WTC11 (cell line): ENCODE measurements around the gene RHOH. TPM values are rescaled to one million over a fixed set of nuclear protein-coding genes. Genes with fewer than 3 reads are reported as not detected.

ENCODE experiments used
- ATAC-seq: fragments of 200-7000 bp; cut with Tn5 transposase; 2 replicates; pipeline ENCODE4 v1.10.0; 2021; ENCODE audit warnings: mild to moderate bottlenecking, moderate library complexity
- CTCF ChIA-PET: fragments of 300-600 bp; sonication (Branson Sonifier 250); formaldehyde crosslinking; loops from one replicate; lab custom pipeline; 2021; ENCODE audit warnings: antibody characterized with exemption; lab: Charles Lee
- POLR2A ChIA-PET: fragments of 350-600 bp; sonication (Branson Sonifier 250); formaldehyde crosslinking; loops from one replicate; lab custom pipeline; 2021; ENCODE audit warnings: antibody characterized with exemption; lab: Charles Lee
- DNase-seq: peaks from one replicate; pipeline ENCODE4 v3.0.0; 2021; ENCODE audit warnings: low spot score
- H3K27ac Mint-ChIP-seq: 2 replicates; pipeline ENCODE4 v1.8.0; 2021; ENCODE audit warnings: mixed read lengths
- H3K27me3 Mint-ChIP-seq: 2 replicates; pipeline ENCODE4 v1.8.0; 2021; ENCODE audit warnings: low read depth, mild to moderate bottlenecking, moderate library complexity, mixed read lengths
- H3K36me3 Mint-ChIP-seq: 2 replicates; pipeline ENCODE4 v1.8.0; 2021; ENCODE audit warnings: mixed read lengths
- H3K4me1 Mint-ChIP-seq: 2 replicates; pipeline ENCODE4 v1.8.0; 2022; ENCODE audit warnings: mixed read lengths
- H3K4me3 Mint-ChIP-seq: 2 replicates; pipeline ENCODE4 v1.8.0; 2021; ENCODE audit warnings: mild to moderate bottlenecking, moderate library complexity, mixed read lengths
- H3K9me3 Mint-ChIP-seq: 2 replicates; pipeline ENCODE4 v1.8.0; 2021; ENCODE audit warnings: mixed read lengths
- ARID4B ChIP-seq: sonication (generic); formaldehyde crosslinking; IDR thresholded peaks from 2 replicates; pipeline ENCODE4 v1.8.0; 2023; ENCODE audit warnings: missing genetic modification reagents, mild to moderate bottlenecking, borderline replicate concordance
- CBFB ChIP-seq: sonication (generic); formaldehyde crosslinking; IDR thresholded peaks from 2 replicates; pipeline ENCODE4 v1.8.1; 2022; ENCODE audit warnings: mild to moderate bottlenecking, low read depth, missing genetic modification reagents
- CTCF ChIP-seq: fragments of 200-600 bp; IDR thresholded peaks from 2 replicates; pipeline ENCODE4 v1.8.0; 2022; ENCODE audit warnings: antibody characterized with exemption
- GABPB1 ChIP-seq: sonication (generic); formaldehyde crosslinking; IDR thresholded peaks from 2 replicates; pipeline ENCODE4 v1.8.1; 2023; ENCODE audit warnings: mild to moderate bottlenecking, missing genetic modification reagents
- GRHL2 ChIP-seq: fragments of 250-450 bp; sonication (Bioruptor Pico); IDR thresholded peaks from 2 replicates; pipeline ENCODE4 v1.8.0; 2022; ENCODE audit warnings: mild to moderate bottlenecking, moderate library complexity; ENCODE audit not compliant: insufficient replicate concordance, severe bottlenecking
- IRF1 ChIP-seq: sonication (generic); formaldehyde crosslinking; IDR thresholded peaks from 2 replicates; pipeline ENCODE4 v1.8.0; 2023; ENCODE audit warnings: missing genetic modification reagents
- MYBL2 ChIP-seq: sonication (generic); formaldehyde crosslinking; IDR thresholded peaks from 2 replicates; pipeline ENCODE4 v1.8.1; 2023; ENCODE audit warnings: mild to moderate bottlenecking, moderate library complexity, missing genetic modification reagents
- NFE2L1 ChIP-seq: sonication (generic); formaldehyde crosslinking; IDR thresholded peaks from 2 replicates; pipeline ENCODE4 v1.8.1; 2023; ENCODE audit warnings: missing genetic modification reagents
- NR3C1 ChIP-seq: sonication (generic); formaldehyde crosslinking; conservative IDR thresholded peaks from 2 replicates; pipeline ENCODE4 v1.8.1; 2023; ENCODE audit warnings: low read depth, mild to moderate bottlenecking, missing genetic modification reagents
- PREB ChIP-seq: sonication (generic); formaldehyde crosslinking; IDR thresholded peaks from 2 replicates; pipeline ENCODE4 v1.8.1; 2022; ENCODE audit warnings: mild to moderate bottlenecking, missing genetic modification reagents, moderate library complexity, borderline replicate concordance
- PRRX2 ChIP-seq: fragments of 250-450 bp; sonication (Bioruptor Pico); IDR thresholded peaks from 2 replicates; pipeline ENCODE4 v1.8.0; 2021; ENCODE audit warnings: mild to moderate bottlenecking
- RELA ChIP-seq: sonication (generic); formaldehyde crosslinking; IDR thresholded peaks from 2 replicates; pipeline ENCODE4 v1.8.1; 2022; ENCODE audit warnings: missing genetic modification reagents, mild to moderate bottlenecking, borderline replicate concordance
- RORB ChIP-seq: fragments of 250-450 bp; sonication (Bioruptor Pico); IDR thresholded peaks from 2 replicates; pipeline ENCODE4 v1.9.0; 2021; ENCODE audit warnings: mild to moderate bottlenecking
- TCF7 ChIP-seq: sonication (generic); formaldehyde crosslinking; IDR thresholded peaks from 2 replicates; pipeline ENCODE4 v1.8.0; 2022; ENCODE audit warnings: mild to moderate bottlenecking, low read depth, missing genetic modification reagents, moderate library complexity
- TP53 ChIP-seq: sonication (generic); formaldehyde crosslinking; IDR thresholded peaks from 2 replicates; pipeline ENCODE4 v1.8.1; 2023; ENCODE audit warnings: mild to moderate bottlenecking, missing genetic modification reagents
- ZNF263 ChIP-seq: sonication (generic); formaldehyde crosslinking; IDR thresholded peaks from 2 replicates; pipeline ENCODE4 v1.8.1; 2022; ENCODE audit warnings: low read depth, mild to moderate bottlenecking, moderate library complexity, missing genetic modification reagents
- ZNF317 ChIP-seq: sonication (generic); formaldehyde crosslinking; IDR thresholded peaks from 2 replicates; pipeline ENCODE4 v1.8.1; 2023; ENCODE audit warnings: low read depth, mild to moderate bottlenecking, moderate library complexity, missing genetic modification reagents, borderline replicate concordance
- total RNA-seq: library from RNA; stranded (reverse); gene quantifications from 3 replicates; pipeline ENCODE4 v1.2.3, GENCODE V29; 2021
- TF ChIP-seq, protein P1 (sequence below): sonication (generic); formaldehyde crosslinking; IDR thresholded peaks from 2 replicates; pipeline ENCODE4 v1.8.0; 2022; ENCODE audit warnings: mild to moderate bottlenecking, missing genetic modification reagents
- TF ChIP-seq, protein P2 (sequence below): sonication (generic); formaldehyde crosslinking; IDR thresholded peaks from 2 replicates; pipeline ENCODE4 v1.8.1; 2022; ENCODE audit warnings: low read depth, missing genetic modification reagents, borderline replicate concordance
- TF ChIP-seq, protein P3 (sequence below): fragments of 250-450 bp; sonication (Bioruptor Pico); IDR thresholded peaks from 2 replicates; pipeline ENCODE4 v1.8.0; 2021; ENCODE audit warnings: mild to moderate bottlenecking

RHOH gene
- total RNA-seq, 1 experiment from 2014 or later = 8.7 TPM

GRCh38 chr4:40209401-40209800 lies 12.6 kb downstream of the RHOH start (continued):
- TF ChIP-seq, protein P1, sequence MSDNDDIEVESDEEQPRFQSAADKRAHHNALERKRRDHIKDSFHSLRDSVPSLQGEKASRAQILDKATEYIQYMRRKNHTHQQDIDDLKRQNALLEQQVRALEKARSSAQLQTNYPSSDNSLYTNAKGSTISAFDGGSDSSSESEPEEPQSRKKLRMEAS = no peak
- TF ChIP-seq GABPB1 (no peak), MYBL2 (no peak), NR3C1 (CRISPR knock-in tag) (no peak)

DNA sequence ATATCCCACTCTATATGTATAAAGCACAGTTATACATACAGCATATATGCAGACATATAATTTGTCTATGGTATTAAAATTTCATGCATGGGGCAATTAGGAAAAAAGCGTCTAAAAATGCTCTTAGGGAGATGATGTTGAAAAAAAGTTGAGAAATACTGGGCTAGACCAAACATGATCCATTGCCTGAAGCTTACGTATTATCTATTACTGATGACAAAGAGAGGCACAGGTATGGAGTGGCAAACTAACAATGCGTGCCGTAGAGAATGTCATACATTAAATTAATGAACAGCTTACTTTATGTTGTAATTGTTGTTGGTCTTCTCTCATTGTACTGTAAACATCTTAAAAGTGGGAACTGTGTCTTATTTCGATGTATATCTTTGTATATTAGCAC lies 13.9 kb downstream of the RHOH start:
- ChIA-PET CTCF (interaction anchor here (1.1 kb wide), 1 partner anchor 106 kb away, joined by 5 read pairs; no protein-coding TSS in a partner anchor), POLR2A (no interaction called here)
- Mint-ChIP-seq H3K4me3 (no peak overlapping the region), H3K27me3 (no peaks in the 10 kb centered on the region), H3K36me3 (0 out of 2 replicates have a peak, but pooled peaks cover 2% of the 10 kb centered on the region), H3K9me3 (no peaks in the 10 kb centered on the region), H3K27ac (no peak overlapping the region), H3K4me1 (peaks cover 29% of the 10 kb centered on the region)
- no peak for DNase-seq
- no peak for ATAC-seq
- TF ChIP-seq, protein P2, sequence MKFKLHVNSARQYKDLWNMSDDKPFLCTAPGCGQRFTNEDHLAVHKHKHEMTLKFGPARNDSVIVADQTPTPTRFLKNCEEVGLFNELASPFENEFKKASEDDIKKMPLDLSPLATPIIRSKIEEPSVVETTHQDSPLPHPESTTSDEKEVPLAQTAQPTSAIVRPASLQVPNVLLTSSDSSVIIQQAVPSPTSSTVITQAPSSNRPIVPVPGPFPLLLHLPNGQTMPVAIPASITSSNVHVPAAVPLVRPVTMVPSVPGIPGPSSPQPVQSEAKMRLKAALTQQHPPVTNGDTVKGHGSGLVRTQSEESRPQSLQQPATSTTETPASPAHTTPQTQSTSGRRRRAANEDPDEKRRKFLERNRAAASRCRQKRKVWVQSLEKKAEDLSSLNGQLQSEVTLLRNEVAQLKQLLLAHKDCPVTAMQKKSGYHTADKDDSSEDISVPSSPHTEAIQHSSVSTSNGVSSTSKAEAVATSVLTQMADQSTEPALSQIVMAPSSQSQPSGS (CRISPR knock-in tag) = no peak
- TF ChIP-seq RELA (no peak), GRHL2 (CRISPR knock-in tag) (no peak), TCF7 (no peak), PREB (CRISPR knock-in tag) (no peak), PRRX2 (no peak), IRF1 (CRISPR knock-in tag) (no peak)
- TF ChIP-seq, protein P3, sequence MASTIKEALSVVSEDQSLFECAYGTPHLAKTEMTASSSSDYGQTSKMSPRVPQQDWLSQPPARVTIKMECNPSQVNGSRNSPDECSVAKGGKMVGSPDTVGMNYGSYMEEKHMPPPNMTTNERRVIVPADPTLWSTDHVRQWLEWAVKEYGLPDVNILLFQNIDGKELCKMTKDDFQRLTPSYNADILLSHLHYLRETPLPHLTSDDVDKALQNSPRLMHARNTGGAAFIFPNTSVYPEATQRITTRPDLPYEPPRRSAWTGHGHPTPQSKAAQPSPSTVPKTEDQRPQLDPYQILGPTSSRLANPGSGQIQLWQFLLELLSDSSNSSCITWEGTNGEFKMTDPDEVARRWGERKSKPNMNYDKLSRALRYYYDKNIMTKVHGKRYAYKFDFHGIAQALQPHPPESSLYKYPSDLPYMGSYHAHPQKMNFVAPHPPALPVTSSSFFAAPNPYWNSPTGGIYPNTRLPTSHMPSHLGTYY (CRISPR knock-in tag) = no peak

GRCh38 chr4:40211224-40212185 lies 14.7 kb downstream of the RHOH start:
- ChIA-PET POLR2A (no interaction called here), CTCF (no interaction called here)
- peak overlapping the region; percentile 16; the same call in 1 of the 2 replicates for H3K27ac Mint-ChIP-seq
- H3K4me1 Mint-ChIP-seq = peaks cover 25% of the 10 kb centered on the region
- H3K27me3 Mint-ChIP-seq = no peaks in the 10 kb centered on the region
- H3K36me3 Mint-ChIP-seq = 0 out of 2 replicates have a peak, but pooled peaks cover 2% of the 10 kb centered on the region
- no peaks in the 10 kb centered on the region for H3K9me3 Mint-ChIP-seq
- no peak for ATAC-seq
- no peak overlapping the region for H3K4me3 Mint-ChIP-seq
- no peak for DNase-seq
- TF ChIP-seq PRRX2 (no peak), GABPB1 (no peak), ZNF263 (no peak), RORB (no peak), TP53 (no peak), ARID4B (CRISPR knock-in tag) (no peak), NR3C1 (CRISPR knock-in tag) (no peak), CTCF (no peak), ZNF317 (CRISPR knock-in tag) (no peak), CBFB (CRISPR knock-in tag) (no peak), NFE2L1 (CRISPR knock-in tag) (no peak)
